ENCODE measurements around the gene RAB23. TPM values are rescaled to one million over a fixed set of nuclear protein-coding genes. Genes with fewer than 3 reads are reported as not detected.

RAB23 gene
- polyA plus RNA-seq, 1 donor from 2014 or later: 11.7 TPM

- no peak overlapping the region for H3K9ac ChIP-seq (ENCODE audit: low read length)
- no peak overlapping the region for H3K27ac ChIP-seq (ENCODE audit: low read length)
- no peaks in the 10 kb centered on the region for H3K79me2 ChIP-seq (replicated peaks; ENCODE audit: insufficient read depth, low read length)
- no peaks in the 10 kb centered on the region for H3K36me3 ChIP-seq (ENCODE audit: insufficient read depth, low read length)
- H2AFZ ChIP-seq (ENCODE audit: low read depth, low read length): no peak overlapping the region
- H3K4me3 ChIP-seq (ENCODE audit: low read length): no peak overlapping the region
- TF ChIP-seq TAF1 (IDR thresholded peaks at IDR 0.05; ENCODE audit: low read depth) (no peak), EZH2 (IDR thresholded peaks at IDR 0.05; ENCODE audit: borderline replicate concordance, insufficient read depth, low read length, poor library complexity, severe bottlenecking) (no peak), SMC3 (conservative IDR thresholded peaks at IDR 0.05; ENCODE audit: poor library complexity) (no peak), CTCF (IDR thresholded peaks at IDR 0.05; ENCODE audit: poor library complexity, severe bottlenecking) (no peak), EP300 (conservative IDR thresholded peaks at IDR 0.05; ENCODE audit: poor library complexity, severe bottlenecking) (no peak), MXI1 (conservative IDR thresholded peaks at IDR 0.05; ENCODE audit: poor library complexity, severe bottlenecking) (no peak), REST (IDR thresholded peaks at IDR 0.05; ENCODE audit: borderline replicate concordance) (no peak)
- no peaks in the 10 kb centered on the region for H3F3A ChIP-seq (ENCODE audit: insufficient read depth, low read length, poor library complexity, severe bottlenecking)
- no peaks in the 10 kb centered on the region for H4K20me1 ChIP-seq (ENCODE audit: insufficient read depth)
- H3K9me2 ChIP-seq (ENCODE audit: insufficient read depth, low read length): no peaks in the 10 kb centered on the region
- H3K9me3 ChIP-seq (ENCODE audit: low read length): no peaks in the 10 kb centered on the region
- no peaks in the 10 kb centered on the region for H3K27me3 ChIP-seq (ENCODE audit: insufficient read depth, low read depth, low read length)
- no peak overlapping the region for H3K4me2 ChIP-seq (ENCODE audit: low read length)
Observed at GRCh38 chr6:57252137-57252536, 30.0 kb upstream of the RAB23 start.

- H3K4me3 ChIP-seq (ENCODE audit: low read length): no peak overlapping the region
- H3K4me2 ChIP-seq (ENCODE audit: low read length): no peak overlapping the region
- H3K36me3 ChIP-seq (ENCODE audit: insufficient read depth, low read length): no peaks in the 10 kb centered on the region
- no peak overlapping the region for H3K9ac ChIP-seq (ENCODE audit: low read length)
- H3K27me3 ChIP-seq (ENCODE audit: insufficient read depth, low read depth, low read length): no peaks in the 10 kb centered on the region
- H2AFZ ChIP-seq (ENCODE audit: low read depth, low read length): no peak overlapping the region
- no peaks in the 10 kb centered on the region for H3F3A ChIP-seq (ENCODE audit: insufficient read depth, low read length, poor library complexity, severe bottlenecking)
- no peaks in the 10 kb centered on the region for H3K9me2 ChIP-seq (ENCODE audit: insufficient read depth, low read length)
- no peaks in the 10 kb centered on the region for H3K9me3 ChIP-seq (ENCODE audit: low read length)
- no peaks in the 10 kb centered on the region for H4K20me1 ChIP-seq (ENCODE audit: insufficient read depth)
- H3K79me2 ChIP-seq (replicated peaks; ENCODE audit: insufficient read depth, low read length): no peaks in the 10 kb centered on the region
- TF ChIP-seq CTCF (IDR thresholded peaks at IDR 0.05; ENCODE audit: poor library complexity, severe bottlenecking) (no peak), POLR2AphosphoS5 (IDR thresholded peaks at IDR 0.05) (no peak), EP300 (conservative IDR thresholded peaks at IDR 0.05; ENCODE audit: poor library complexity, severe bottlenecking) (no peak), REST (IDR thresholded peaks at IDR 0.05; ENCODE audit: borderline replicate concordance) (no peak), TAF1 (IDR thresholded peaks at IDR 0.05; ENCODE audit: low read depth) (no peak), SMC3 (conservative IDR thresholded peaks at IDR 0.05; ENCODE audit: poor library complexity) (no peak), MXI1 (conservative IDR thresholded peaks at IDR 0.05; ENCODE audit: poor library complexity, severe bottlenecking) (no peak), RAD21 (conservative IDR thresholded peaks at IDR 0.05) (no peak), EZH2 (IDR thresholded peaks at IDR 0.05; ENCODE audit: borderline replicate concordance, insufficient read depth, low read length, poor library complexity, severe bottlenecking) (no peak)
- no peak overlapping the region for H3K27ac ChIP-seq (ENCODE audit: low read length)
Observed at GRCh38 chr6:57250348-57250747, 28.2 kb upstream of the RAB23 start.
